K562 (cell line): Measurements from ENCODE around the gene CCDC82. TPM values are rescaled to one million over a fixed set of nuclear protein-coding genes. Genes with fewer than 3 reads are reported as not detected.

Experiments
- ATAC-seq: fragments of 200-7000 bp; cut with Tn5 transposase; 3 replicates; pipeline ENCODE4 v1.9.1; 2020; ENCODE audit warnings: moderate library complexity
- BruUV-seq: library from RNA; stranded (reverse); fragments of 400-500 nt; replicated peaks from 2 replicates; lab custom pipeline; 2021; lab: Mats Ljungman, UMichigan
- CTCF ChIA-PET: fragments of 300-600 bp; formaldehyde crosslinking; extraction: SDS; loops from one replicate; lab custom pipeline; 2021; ENCODE audit warnings: low intra/inter-chr PET ratio; lab: Yijun Ruan, JAX
- POLR2A ChIA-PET: fragments of 300-600, 350-650 bp; sonication (Branson Sonifier 250); formaldehyde crosslinking; extraction: SDS; loops from one replicate; lab custom pipeline; 2021; ENCODE audit warnings: antibody characterized with exemption, inconsistent platforms; lab: Yijun Ruan, JAX
- DNase-seq, 4 experiments: peaks; one replicate each; pipeline versions ENCODE4 v3.0.0 to v3.0.0-alpha.2; 2011 to 2018; ENCODE audit warnings: low spot score in 3 of 4, mixed read lengths in 3 of 4; ENCODE audit errors: extremely low read depth in 1 of 4
- FAIRE-seq: peaks from 2 replicates; lab custom pipeline; 2011; peaks lifted over from hg19 to GRCh38; lab: Jason Lieb, UNC
- H2AFZ ChIP-seq: 2 replicates; pipeline ENCODE4 v1.6.0; 2011; ENCODE audit warnings: low read depth, low read length, control low read depth, inconsistent platforms
- H3K27ac ChIP-seq: fragments of 200-600 bp; 3 replicates; pipeline ENCODE4 v1.8.0; 2011; ENCODE audit warnings: low read depth, mild to moderate bottlenecking, control low read depth, inconsistent platforms, low read length, moderate library complexity, mixed read lengths; ENCODE audit errors: extremely low read depth
- H3K27me3 ChIP-seq, 2 experiments: fragments of 300-600 bp in 1 of 2; 2 replicates in 1 of 2; 3 replicates in 1 of 2; pipeline versions ENCODE4 v1.6.0 to v1.8.0; 2011; ENCODE audit warnings: inconsistent platforms in 2 of 2, low read length in 2 of 2, mild to moderate bottlenecking in 1 of 2, mixed read lengths in 1 of 2, moderate library complexity in 1 of 2; ENCODE audit not compliant: control insufficient read depth in 2 of 2, insufficient read depth in 2 of 2
- H3K36me3 ChIP-seq: fragments of 300-600 bp; 3 replicates; pipeline ENCODE4 v1.8.0; 2011; ENCODE audit warnings: mild to moderate bottlenecking, low read length, inconsistent platforms; ENCODE audit not compliant: control insufficient read depth, insufficient read depth
- H3K4me1 ChIP-seq, 2 experiments: fragments of 200-600 bp in 1 of 2; replicated peaks in 1 of 2; 2 replicates in 1 of 2; 3 replicates in 1 of 2; pipeline versions ENCODE4 v1.5.1 to v1.8.0; 2011; ENCODE audit warnings: inconsistent platforms in 2 of 2, low read length in 2 of 2, mild to moderate bottlenecking in 1 of 2, mixed read lengths in 1 of 2, moderate library complexity in 1 of 2; ENCODE audit not compliant: control insufficient read depth in 2 of 2, insufficient read depth in 2 of 2
- H3K4me2 ChIP-seq: 2 replicates; pipeline ENCODE4 v1.6.1; 2011; ENCODE audit warnings: low read length, control low read depth, inconsistent platforms, mixed read lengths; ENCODE audit not compliant: insufficient read depth
- H3K4me3 ChIP-seq: fragments of 200-600 bp; sonication (generic), shearing (Covaris generic); 2 replicates; pipeline ENCODE4 v1.5.1; 2016; ENCODE audit warnings: control low read depth, inconsistent platforms
- H3K79me2 ChIP-seq: fragments of 200-600 bp; 3 replicates; pipeline ENCODE4 v1.8.0; 2011; ENCODE audit warnings: low read length, inconsistent platforms; ENCODE audit not compliant: control insufficient read depth, insufficient read depth
- H3K9ac ChIP-seq, 2 experiments: 2 replicates each; pipeline versions ENCODE4 v1.6.0 to v1.6.1; 2011; ENCODE audit warnings: low read depth in 2 of 2, low read length in 2 of 2, control low read depth in 1 of 2, inconsistent platforms in 1 of 2, mild to moderate bottlenecking in 1 of 2, mixed read lengths in 1 of 2; ENCODE audit not compliant: insufficient read depth in 1 of 2
- H3K9me1 ChIP-seq: one replicate; pipeline ENCODE4 v1.6.0; 2011; ENCODE audit warnings: inconsistent platforms, mild to moderate bottlenecking, low read length, moderate library complexity; ENCODE audit not compliant: control insufficient read depth, insufficient read depth
- H3K9me3 ChIP-seq: replicated peaks from 2 replicates; pipeline ENCODE4 v1.5.1; 2011; ENCODE audit warnings: low read depth, low read length, inconsistent platforms; ENCODE audit not compliant: control insufficient read depth, insufficient read depth
- H4K20me1 ChIP-seq: replicated peaks from 2 replicates; pipeline ENCODE4 v1.6.1; 2011; ENCODE audit warnings: low read length, inconsistent platforms, mixed read lengths; ENCODE audit not compliant: control insufficient read depth, insufficient read depth
- WGBS: fragments of 100-300 bp; shearing (Covaris generic); methylation state at CpG from one replicate; pipeline ENCODE4 v1.1.6; 2016; ENCODE audit warnings: low coverage, mixed read lengths; ENCODE audit not compliant: insufficient coverage; ENCODE audit errors: missing lambda C conversion rate; 5-methylcytosine and 5-hydroxymethylcytosine counted together
- in situ Hi-C: fragments of 300-500 bp; cut with MboI; formaldehyde crosslinking; loops from 4 replicates; pipeline ENCODE4 v1.15.0; 2018; ENCODE audit warnings: inconsistent platforms, mixed read lengths
- intact Hi-C: fragments of 100-400 bp; cut with micrococcal nuclease; formaldehyde crosslinking; loops from 2 replicates; pipeline ENCODE4 v1.14.2; 2022
- polyA plus RNA-seq, 8 experiments: library from polyadenylated mRNA; depleted of rRNA in 4 of 8; stranded (reverse) in 5 of 8; unstranded in 3 of 8; fragments of >200 nt; fragmentation: Nextera tagmentation in 2 of 8; fragmentation: Illumina TruSeq in 1 of 8; extraction: Ambion mirVana in 2 of 8; extraction: Trizol in 1 of 8; gene quantifications; 2 replicates each; pipeline versions ENCODE4 v1.2.1 to v1.2.3, GENCODE V29; 2011 to 2014; ENCODE audit warnings: inconsistent platforms in 1 of 8, missing spikeins in 1 of 8
- total RNA-seq, 7 experiments: library from RNA; depleted of rRNA in 6 of 7; stranded (reverse); fragments of >200 nt in 6 of 7; fragmentation: Illumina TruSeq in 2 of 7; extraction: Trizol in 2 of 7; gene quantifications; 2 replicates each; pipeline versions ENCODE4 v1.2.1 to v1.2.3, GENCODE V29; 2011 to 2021; ENCODE audit warnings: low replicate concordance in 1 of 7
- TF ChIP-seq, protein P1 (sequence below): fragments of 250-450 bp; sonication (Bioruptor Pico); IDR thresholded peaks from 2 replicates; pipeline ENCODE4 v1.5.0; 2020; ENCODE audit warnings: mild to moderate bottlenecking, borderline replicate concordance
- TF ChIP-seq, protein P2 (sequence below): fragments of 450-650 bp; IDR thresholded peaks from 2 replicates; pipeline ENCODE4 v1.6.1; 2018; ENCODE audit not compliant: partially characterized antibody

The CCDC82 gene
- total and polyA plus RNA-seq, 9 of the 15 experiments (the other 6 are each of a cell fraction or from before 2014, with no cell fraction given), result 12.5 to 51.3 (median 24.5) TPM

- intact Hi-C loops (no loop called here), in situ Hi-C loops (no loop called here)
- POLR2A ChIA-PET, result interaction anchor here (0.8 to 1.5 kb wide), 7 partner anchors 11 to 62 kb away, joined by 3 to 6 read pairs (median 4); no protein-coding TSS in a partner anchor
- DNase-seq, result no peak
- BruUV-seq, result no TSS peak
- Histone ChIP-seq H3K4me3 (no peak overlapping the region), H3K79me2 (peaks cover 5% of the 10 kb centered on the region; the same call in 1 of the 3 replicates), H3K9me3 (no peaks in the 10 kb centered on the region), H3K27me3 (no peaks in the 10 kb centered on the region), H3K4me1 (peaks cover 8 to 51% of the 10 kb centered on the region in 2 experiments), H3K4me2 (no peak overlapping the region), H3K9ac (peak overlapping the region in 1 of 2 experiments; percentile 12; a peak in 1 of 4 replicates), H2AFZ (peak overlapping the region; percentile 49), H3K27ac (no peak overlapping the region), H3K36me3 (no peaks in the 10 kb centered on the region)
- no peak for ATAC-seq
- CTCF ChIA-PET, result no interaction called here
- no peak for FAIRE-seq
- WGBS, result 23% methylated on average over 3 of the region's 3 CpGs
- TF ChIP-seq, protein P1, sequence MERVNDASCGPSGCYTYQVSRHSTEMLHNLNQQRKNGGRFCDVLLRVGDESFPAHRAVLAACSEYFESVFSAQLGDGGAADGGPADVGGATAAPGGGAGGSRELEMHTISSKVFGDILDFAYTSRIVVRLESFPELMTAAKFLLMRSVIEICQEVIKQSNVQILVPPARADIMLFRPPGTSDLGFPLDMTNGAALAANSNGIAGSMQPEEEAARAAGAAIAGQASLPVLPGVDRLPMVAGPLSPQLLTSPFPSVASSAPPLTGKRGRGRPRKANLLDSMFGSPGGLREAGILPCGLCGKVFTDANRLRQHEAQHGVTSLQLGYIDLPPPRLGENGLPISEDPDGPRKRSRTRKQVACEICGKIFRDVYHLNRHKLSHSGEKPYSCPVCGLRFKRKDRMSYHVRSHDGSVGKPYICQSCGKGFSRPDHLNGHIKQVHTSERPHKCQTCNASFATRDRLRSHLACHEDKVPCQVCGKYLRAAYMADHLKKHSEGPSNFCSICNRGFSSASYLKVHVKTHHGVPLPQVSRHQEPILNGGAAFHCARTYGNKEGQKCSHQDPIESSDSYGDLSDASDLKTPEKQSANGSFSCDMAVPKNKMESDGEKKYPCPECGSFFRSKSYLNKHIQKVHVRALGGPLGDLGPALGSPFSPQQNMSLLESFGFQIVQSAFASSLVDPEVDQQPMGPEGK (CRISPR knock-in tag), result no peak
- TF ChIP-seq, protein P2, sequence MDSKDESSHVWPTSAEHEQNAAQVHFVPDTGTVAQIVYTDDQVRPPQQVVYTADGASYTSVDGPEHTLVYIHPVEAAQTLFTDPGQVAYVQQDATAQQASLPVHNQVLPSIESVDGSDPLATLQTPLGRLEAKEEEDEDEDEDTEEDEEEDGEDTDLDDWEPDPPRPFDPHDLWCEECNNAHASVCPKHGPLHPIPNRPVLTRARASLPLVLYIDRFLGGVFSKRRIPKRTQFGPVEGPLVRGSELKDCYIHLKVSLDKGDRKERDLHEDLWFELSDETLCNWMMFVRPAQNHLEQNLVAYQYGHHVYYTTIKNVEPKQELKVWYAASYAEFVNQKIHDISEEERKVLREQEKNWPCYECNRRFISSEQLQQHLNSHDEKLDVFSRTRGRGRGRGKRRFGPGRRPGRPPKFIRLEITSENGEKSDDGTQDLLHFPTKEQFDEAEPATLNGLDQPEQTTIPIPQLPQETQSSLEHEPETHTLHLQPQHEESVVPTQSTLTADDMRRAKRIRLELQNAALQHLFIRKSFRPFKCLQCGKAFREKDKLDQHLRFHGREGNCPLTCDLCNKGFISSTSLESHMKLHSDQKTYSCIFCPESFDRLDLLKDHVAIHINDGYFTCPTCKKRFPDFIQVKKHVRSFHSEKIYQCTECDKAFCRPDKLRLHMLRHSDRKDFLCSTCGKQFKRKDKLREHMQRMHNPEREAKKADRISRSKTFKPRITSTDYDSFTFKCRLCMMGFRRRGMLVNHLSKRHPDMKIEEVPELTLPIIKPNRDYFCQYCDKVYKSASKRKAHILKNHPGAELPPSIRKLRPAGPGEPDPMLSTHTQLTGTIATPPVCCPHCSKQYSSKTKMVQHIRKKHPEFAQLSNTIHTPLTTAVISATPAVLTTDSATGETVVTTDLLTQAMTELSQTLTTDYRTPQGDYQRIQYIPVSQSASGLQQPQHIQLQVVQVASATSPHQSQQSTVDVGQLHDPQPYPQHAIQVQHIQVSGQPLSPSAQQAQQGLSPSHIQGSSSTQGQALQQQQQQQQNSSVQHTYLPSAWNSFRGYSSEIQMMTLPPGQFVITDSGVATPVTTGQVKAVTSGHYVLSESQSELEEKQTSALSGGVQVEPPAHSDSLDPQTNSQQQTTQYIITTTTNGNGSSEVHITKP, result peak; percentile 77
- TF ChIP-seq, all 486 proteins: peak for 1
- Histone ChIP-seq H4K20me1 (0 out of 2 replicates have a peak, but pooled peaks cover 4% of the 10 kb centered on the region), H3K9me1 (no peaks in the 10 kb centered on the region)
Observed at GRCh38 chr11:96306600-96306932, 83.1 kb downstream of the CCDC82 start.
